ENCODE results near the gene IHH. TPM values are rescaled to one million over a fixed set of nuclear protein-coding genes. Genes with fewer than 3 reads are reported as not detected.

Gene IHH
- total RNA-seq (not detected), polyA plus RNA-seq (not detected)

DNA sequence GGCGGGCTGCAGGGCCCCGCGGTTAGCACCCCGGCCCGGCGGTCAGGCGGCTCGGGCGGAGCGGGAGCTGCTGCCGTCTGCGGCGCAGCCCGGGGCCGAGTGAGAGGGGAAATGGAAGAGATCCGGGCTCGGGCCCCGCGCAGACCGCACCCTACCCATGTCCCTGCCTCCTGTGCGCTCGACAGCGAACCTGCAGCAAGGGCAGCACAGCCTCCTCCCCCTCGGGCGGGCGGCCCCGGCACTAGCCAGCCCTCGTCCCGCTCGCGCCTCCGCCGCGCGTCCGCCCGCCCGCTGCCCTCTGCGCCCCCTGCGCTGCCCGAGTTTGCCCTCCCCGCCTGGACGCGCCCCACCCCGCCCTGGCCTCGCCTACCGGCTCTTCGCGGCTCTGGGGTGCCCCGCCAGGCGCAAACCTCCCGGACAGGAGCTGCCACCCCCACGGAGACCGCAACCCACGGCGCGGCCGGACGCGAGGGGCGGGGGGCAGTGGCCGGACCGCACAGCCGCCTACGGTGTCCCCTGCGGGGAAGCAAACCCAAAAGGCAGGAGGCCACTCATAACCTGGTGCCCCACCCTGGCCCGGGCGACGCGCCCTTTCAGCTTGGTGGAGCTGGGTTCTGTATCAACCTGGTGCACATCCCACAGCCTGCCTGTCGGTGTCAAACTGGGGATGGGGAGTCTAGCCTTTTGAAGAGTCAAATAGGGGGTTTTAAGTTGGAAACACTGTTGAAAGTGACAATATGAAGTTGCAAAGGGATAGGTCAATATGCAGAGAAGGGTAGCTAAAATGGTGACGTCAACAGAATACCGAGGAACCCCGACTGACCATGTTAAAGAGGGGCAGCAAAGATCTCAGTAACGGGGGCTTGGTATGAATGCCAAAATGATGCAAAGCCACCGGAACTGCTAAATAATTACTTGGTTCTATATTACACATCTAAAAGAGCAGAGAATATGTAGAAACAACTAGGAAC lies at the start of gene IHH:
IHH (minus strand) TSS at position 101 of the 971 bp plus-strand sequence. CDS start 454 bp downstream, outside the sequence.
- peaks cover 0 to 2% (median 0%) of the 10 kb centered on the region in 3 donors for H3K36me3 Mint-ChIP-seq
- Histone ChIP-seq H3K27me3 (ENCODE audit: insufficient read depth, low read length, poor library complexity, severe bottlenecking) (peaks cover 36% of the 10 kb centered on the region), H3K4me1 (ENCODE audit: insufficient read depth, low read length) (peaks cover 21% of the 10 kb centered on the region), H3K9me3 (ENCODE audit: low read length) (no peaks in the 10 kb centered on the region), H3K4me3 (ENCODE audit: low read length) (no peak within 1 kb of the TSS), H3K36me3 (ENCODE audit: insufficient read depth, low read length) (no peaks in the 10 kb centered on the region), H3K27ac (ENCODE audit: low read depth, low read length) (no peak within 1 kb of the TSS)
- peaks cover 12 to 30% (median 23%) of the 10 kb centered on the region in 3 donors for H3K4me1 Mint-ChIP-seq
- ChIA-PET POLR2A (interaction anchor here (0.7 to 1.0 kb wide), 2 partner anchors 10 to 20 kb away, joined by 3 read pairs; partner anchors contain the start of gene CFAP65), CTCF (interaction anchor here (1.0 to 5.5 kb wide), 3 partner anchors 11 to 234 kb away, joined by 3 to 59 read pairs (median 26); no protein-coding TSS in a partner anchor)
- peaks cover 46 to 65% of the 10 kb centered on the region in 2 donors for H3K27me3 Mint-ChIP-seq
- H3K9me3 Mint-ChIP-seq: no peaks in the 10 kb centered on the region
- H3K27ac Mint-ChIP-seq: peak within 1 kb of the TSS in 1 of 8 donors; percentile 62
- DNase-seq: no peak
- H3K4me3 Mint-ChIP-seq: peak within 1 kb of the TSS; percentile 16 to 67 (median 52)

DNA sequence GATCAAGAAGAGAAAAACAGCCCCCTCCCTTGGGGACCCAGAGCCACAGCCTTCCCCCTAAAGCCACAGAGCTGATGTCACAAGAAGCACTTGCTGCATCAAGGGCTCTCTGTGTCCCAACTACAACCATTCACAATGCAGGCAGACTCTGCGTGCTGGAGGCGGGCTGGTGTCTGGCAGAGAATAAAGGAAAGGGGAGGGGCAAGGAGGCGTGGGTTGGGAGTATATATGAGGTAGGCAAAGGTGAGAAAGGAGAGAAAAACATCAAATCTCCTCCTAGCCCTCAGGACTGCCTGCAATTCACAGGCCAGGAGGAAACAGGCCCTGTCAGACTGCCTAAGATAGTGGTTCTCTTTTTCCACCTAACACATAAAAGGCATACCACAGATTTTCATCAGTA lies 48.8 kb upstream of the IHH start:
- DNase-seq: peak in 2 of 5 donors; percentile 15 to 74
- peaks cover 10% of the 10 kb centered on the region for H3K4me1 ChIP-seq (ENCODE audit: insufficient read depth, low read length)
- H3K36me3 Mint-ChIP-seq: peaks cover 0 to 6% (median 4%) of the 10 kb centered on the region in 3 donors
- H3K27ac Mint-ChIP-seq: no peak overlapping the region
- H3K4me1 Mint-ChIP-seq: peaks cover 16 to 37% (median 29%) of the 10 kb centered on the region in 3 donors
- POLR2A ChIA-PET: no interaction called here
- H3K4me3 Mint-ChIP-seq: no peak overlapping the region
- CTCF ChIA-PET: interaction anchor here (1.0 kb wide), 1 partner anchor 129 kb away, joined by 3 read pairs; no protein-coding TSS in a partner anchor
- no peaks in the 10 kb centered on the region for H3K36me3 ChIP-seq (ENCODE audit: insufficient read depth, low read length)
- no peaks in the 10 kb centered on the region for H3K27me3 ChIP-seq (ENCODE audit: insufficient read depth, low read length, poor library complexity, severe bottlenecking)
- no peak overlapping the region for H3K27ac ChIP-seq (ENCODE audit: low read depth, low read length)
- no peak overlapping the region for H3K4me3 ChIP-seq (ENCODE audit: low read length)
- no peaks in the 10 kb centered on the region for H3K27me3 Mint-ChIP-seq
- H3K9me3 ChIP-seq (ENCODE audit: low read length): no peaks in the 10 kb centered on the region
- no peaks in the 10 kb centered on the region for H3K9me3 Mint-ChIP-seq

DNA sequence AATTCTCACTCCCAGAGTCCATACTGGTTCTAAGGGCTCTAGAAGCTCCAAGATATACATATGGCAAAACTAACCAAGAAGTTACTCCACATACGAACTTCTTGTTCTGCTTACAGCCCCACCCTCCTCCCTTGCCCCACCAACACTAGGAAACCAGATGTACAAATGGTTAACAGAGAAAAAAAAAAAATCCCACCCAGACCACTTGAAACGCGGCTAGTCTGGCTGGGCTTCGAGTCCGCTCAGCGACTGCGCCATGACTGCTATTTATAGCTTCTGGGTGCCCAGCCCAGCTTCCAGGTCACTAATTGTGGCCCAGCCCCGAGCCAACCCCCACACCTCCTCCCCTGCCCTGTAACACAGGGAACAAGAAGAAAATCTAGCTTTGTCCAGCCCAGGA lies 47.0 kb upstream of the IHH start:
- Histone ChIP-seq H3K27ac (ENCODE audit: low read depth, low read length) (no peak overlapping the region), H3K4me3 (ENCODE audit: low read length) (no peak overlapping the region), H3K27me3 (ENCODE audit: insufficient read depth, low read length, poor library complexity, severe bottlenecking) (no peaks in the 10 kb centered on the region), H3K9me3 (ENCODE audit: low read length) (no peaks in the 10 kb centered on the region), H3K4me1 (ENCODE audit: insufficient read depth, low read length) (peaks cover 10% of the 10 kb centered on the region), H3K36me3 (ENCODE audit: insufficient read depth, low read length) (no peaks in the 10 kb centered on the region)
- ChIA-PET POLR2A (no interaction called here), CTCF (interaction anchor here (0.6 to 1.6 kb wide), 3 partner anchors 32 to 210 kb away, joined by 3 to 5 read pairs (median 4); no protein-coding TSS in a partner anchor)
- H3K4me3 Mint-ChIP-seq: no peak overlapping the region
- H3K27ac Mint-ChIP-seq: peak overlapping the region in 1 of 8 donors; percentile 9
- H3K27me3 Mint-ChIP-seq: no peaks in the 10 kb centered on the region
- no peak for DNase-seq
- H3K9me3 Mint-ChIP-seq: no peaks in the 10 kb centered on the region
- peaks cover 16 to 36% (median 33%) of the 10 kb centered on the region in 3 donors for H3K4me1 Mint-ChIP-seq
- peaks cover 0 to 4% (median 1%) of the 10 kb centered on the region in 3 donors for H3K36me3 Mint-ChIP-seq

DNA sequence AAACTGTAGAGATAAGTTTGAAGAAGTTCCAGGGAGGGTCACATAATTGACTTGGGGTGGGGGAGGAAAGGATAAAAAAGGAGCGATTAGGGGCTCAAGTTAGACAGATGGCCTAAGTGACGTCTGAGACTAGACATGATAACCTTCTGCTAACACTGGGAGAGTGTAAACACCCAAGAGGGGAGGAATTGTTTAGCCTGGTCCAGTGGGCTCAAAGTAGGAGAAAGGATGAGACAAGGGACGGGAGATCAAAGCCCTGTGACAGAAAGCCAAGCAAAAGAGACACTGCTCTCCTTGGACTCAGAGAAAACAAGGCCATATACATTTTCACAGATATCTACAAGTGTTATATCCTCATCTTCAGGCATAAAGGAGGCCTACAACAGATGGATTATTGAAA lies 45.5 kb upstream of the IHH start:
- H3K9me3 Mint-ChIP-seq: no peaks in the 10 kb centered on the region
- CTCF ChIA-PET: no interaction called here
- peaks cover 0 to 4% (median 4%) of the 10 kb centered on the region in 3 donors for H3K36me3 Mint-ChIP-seq
- no peaks in the 10 kb centered on the region for H3K27me3 Mint-ChIP-seq
- Histone ChIP-seq H3K27me3 (ENCODE audit: insufficient read depth, low read length, poor library complexity, severe bottlenecking) (no peaks in the 10 kb centered on the region), H3K27ac (ENCODE audit: low read depth, low read length) (no peak overlapping the region), H3K4me1 (ENCODE audit: insufficient read depth, low read length) (peaks cover 10% of the 10 kb centered on the region), H3K9me3 (ENCODE audit: low read length) (no peaks in the 10 kb centered on the region), H3K36me3 (ENCODE audit: insufficient read depth, low read length) (no peaks in the 10 kb centered on the region), H3K4me3 (ENCODE audit: low read length) (no peak overlapping the region)
- H3K4me3 Mint-ChIP-seq: no peak overlapping the region
- DNase-seq: no peak
- H3K4me1 Mint-ChIP-seq: peaks cover 16 to 36% (median 33%) of the 10 kb centered on the region in 3 donors
- H3K27ac Mint-ChIP-seq: peak overlapping the region in 1 of 8 donors; percentile 11
- POLR2A ChIA-PET: no interaction called here

DNA sequence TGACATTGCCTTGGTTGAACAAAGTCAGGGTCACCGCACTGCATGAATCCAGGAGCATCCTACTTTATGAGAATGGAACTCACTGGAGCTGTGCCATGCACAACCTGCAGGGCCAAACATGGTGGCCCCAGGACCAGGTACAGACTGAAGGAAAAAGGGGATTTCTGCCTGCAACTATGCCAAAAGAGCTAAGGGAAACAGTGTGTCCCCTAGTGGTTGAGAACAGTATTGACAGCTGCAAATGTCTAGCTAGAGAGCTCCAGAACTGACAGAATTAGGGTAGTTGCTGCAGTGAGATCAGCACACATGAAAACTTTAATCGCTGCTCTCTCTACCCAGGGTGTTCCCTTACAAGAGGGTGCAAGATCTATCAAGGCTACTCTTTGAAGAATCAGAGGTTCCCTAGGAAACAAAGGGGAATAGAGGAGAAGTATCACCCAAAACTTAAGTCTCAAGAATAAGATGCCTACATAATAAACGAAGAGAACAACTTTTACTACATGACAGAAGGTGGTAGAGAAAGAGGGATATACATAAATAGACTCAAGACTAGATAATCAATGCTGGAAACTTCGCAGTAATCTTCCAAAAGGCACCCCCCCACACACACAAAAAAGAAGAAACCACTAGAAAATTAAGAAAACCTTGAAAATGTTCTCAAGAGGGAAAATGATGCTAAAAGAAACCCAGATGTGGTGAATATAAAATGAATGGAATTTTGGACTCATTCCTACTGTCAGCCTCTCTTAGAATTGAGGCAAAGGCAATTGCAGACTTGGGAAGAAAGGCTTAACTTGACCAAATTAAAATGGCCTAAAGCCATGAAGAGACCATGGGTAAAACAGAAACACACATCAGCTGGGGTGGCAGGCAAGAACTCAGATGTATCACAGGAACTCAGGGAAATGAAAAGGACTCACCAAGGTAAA lies 43.6 kb upstream of the IHH start:
- no peaks in the 10 kb centered on the region for H3K9me3 ChIP-seq (ENCODE audit: low read length)
- Mint-ChIP-seq H3K4me1 (peaks cover 11 to 33% (median 31%) of the 10 kb centered on the region in 3 donors), H3K27me3 (no peaks in the 10 kb centered on the region), H3K4me3 (no peak overlapping the region), H3K36me3 (peaks cover 0 to 4% (median 4%) of the 10 kb centered on the region in 3 donors), H3K9me3 (no peaks in the 10 kb centered on the region), H3K27ac (peak overlapping the region in 4 of 8 donors; percentile 0 to 70 (median 10))
- no peak overlapping the region for H3K4me3 ChIP-seq (ENCODE audit: low read length)
- peak in 1 of 5 donors; percentile 8 for DNase-seq
- POLR2A ChIA-PET: interaction anchor here (0.6 kb wide), 1 partner anchor 18 kb away, joined by 3 read pairs; no protein-coding TSS in a partner anchor
- H3K36me3 ChIP-seq (ENCODE audit: insufficient read depth, low read length): no peaks in the 10 kb centered on the region
- no peaks in the 10 kb centered on the region for H3K27me3 ChIP-seq (ENCODE audit: insufficient read depth, low read length, poor library complexity, severe bottlenecking)
- peaks cover 4% of the 10 kb centered on the region for H3K4me1 ChIP-seq (ENCODE audit: insufficient read depth, low read length)
- CTCF ChIA-PET: interaction anchor here (0.6 to 2.2 kb wide), 8 partner anchors 8 to 74 kb away, joined by 3 to 9 read pairs (median 4); no protein-coding TSS in a partner anchor
- H3K27ac ChIP-seq (ENCODE audit: low read depth, low read length): no peak overlapping the region

DNA sequence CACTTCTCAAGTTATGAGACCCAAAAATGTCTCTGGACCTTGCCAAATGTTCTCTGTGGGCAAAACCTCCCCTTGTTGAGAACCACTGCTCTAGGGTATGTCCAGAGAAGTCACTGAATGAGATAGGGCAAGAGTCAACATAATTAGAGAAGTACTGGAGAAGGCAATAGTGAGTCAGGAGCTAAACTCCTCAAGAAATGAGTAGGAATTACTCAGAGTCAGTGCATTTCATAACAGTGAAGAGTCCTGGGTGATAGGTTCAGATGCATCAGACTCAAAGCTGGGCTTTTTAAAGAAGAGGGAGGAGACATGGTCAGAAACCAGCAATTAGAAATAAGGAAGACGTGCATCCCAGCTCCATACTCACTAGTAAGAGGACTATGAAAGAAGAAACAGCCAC lies 38.6 kb upstream of the IHH start:
- no peak overlapping the region for H3K4me3 ChIP-seq (ENCODE audit: low read length)
- Mint-ChIP-seq H3K4me3 (no peak overlapping the region), H3K9me3 (no peaks in the 10 kb centered on the region), H3K27ac (no peak overlapping the region), H3K4me1 (peaks cover 0 to 2% (median 2%) of the 10 kb centered on the region in 3 donors), H3K36me3 (peaks cover 0 to 12% (median 3%) of the 10 kb centered on the region in 3 donors), H3K27me3 (no peaks in the 10 kb centered on the region)
- H3K27ac ChIP-seq (ENCODE audit: low read depth, low read length): no peak overlapping the region
- H3K9me3 ChIP-seq (ENCODE audit: low read length): no peaks in the 10 kb centered on the region
- H3K27me3 ChIP-seq (ENCODE audit: insufficient read depth, low read length, poor library complexity, severe bottlenecking): no peaks in the 10 kb centered on the region
- ChIA-PET CTCF (interaction anchor here (1.8 kb wide), 1 partner anchor 41 kb away, joined by 6 read pairs; no protein-coding TSS in a partner anchor), POLR2A (no interaction called here)
- no peaks in the 10 kb centered on the region for H3K4me1 ChIP-seq (ENCODE audit: insufficient read depth, low read length)
- no peak for DNase-seq
- H3K36me3 ChIP-seq (ENCODE audit: insufficient read depth, low read length): no peaks in the 10 kb centered on the region

DNA sequence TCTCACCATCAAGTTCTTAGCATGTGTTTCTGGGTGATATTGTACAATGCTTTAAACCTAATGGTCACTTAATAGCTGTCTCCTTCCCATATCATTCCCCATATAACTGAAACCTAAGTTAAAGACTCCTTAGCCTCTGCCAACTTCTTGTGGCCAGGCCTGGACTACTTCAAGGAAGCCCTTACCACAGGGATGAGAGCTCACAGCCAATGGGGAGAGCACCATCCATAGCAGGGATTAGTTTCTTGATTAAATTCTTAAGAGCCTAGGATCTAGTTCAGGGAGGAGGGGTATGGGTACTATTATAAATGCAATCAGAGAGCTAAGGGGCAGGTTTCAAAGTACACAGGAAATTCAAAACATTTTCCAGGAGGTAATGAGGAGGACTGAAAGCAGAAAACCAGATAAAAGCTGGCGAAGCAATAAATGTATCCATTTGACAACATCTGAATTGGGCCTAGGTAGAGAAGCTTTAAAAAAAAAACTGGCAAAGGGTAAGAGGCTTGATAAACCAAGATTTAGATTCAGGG lies 34.8 kb upstream of the IHH start:
- no peak overlapping the region for H3K27ac Mint-ChIP-seq
- no peak for DNase-seq
- Histone ChIP-seq H3K27me3 (ENCODE audit: insufficient read depth, low read length, poor library complexity, severe bottlenecking) (no peaks in the 10 kb centered on the region), H3K4me3 (ENCODE audit: low read length) (no peak overlapping the region), H3K36me3 (ENCODE audit: insufficient read depth, low read length) (no peaks in the 10 kb centered on the region), H3K4me1 (ENCODE audit: insufficient read depth, low read length) (no peaks in the 10 kb centered on the region), H3K27ac (ENCODE audit: low read depth, low read length) (no peak overlapping the region), H3K9me3 (ENCODE audit: low read length) (no peaks in the 10 kb centered on the region)
- H3K4me3 Mint-ChIP-seq: no peak overlapping the region
- peaks cover 0 to 26% (median 5%) of the 10 kb centered on the region in 3 donors for H3K36me3 Mint-ChIP-seq
- ChIA-PET CTCF (interaction anchor here (1.1 to 1.6 kb wide), 3 partner anchors 9 to 37 kb away, joined by 3 to 5 read pairs (median 3); no protein-coding TSS in a partner anchor), POLR2A (interaction anchor here (0.6 kb wide), 1 partner anchor 22 kb away, joined by 3 read pairs; no protein-coding TSS in a partner anchor)
- no peaks in the 10 kb centered on the region for H3K9me3 Mint-ChIP-seq
- no peaks in the 10 kb centered on the region for H3K4me1 Mint-ChIP-seq
- no peaks in the 10 kb centered on the region for H3K27me3 Mint-ChIP-seq
